Mammary epithelial cell (primary cell): ENCODE measurements around the gene MYO18A.

Source experiments
- EZH2 ChIP-seq: IDR thresholded peaks from 2 replicates; pipeline ENCODE4 v1.6.1; 2012; ENCODE audit warnings: low read length, inconsistent platforms, borderline replicate concordance
- TF ChIP-seq, protein P1 (sequence below), 2 donors: IDR thresholded peaks in 1 of 2; conservative IDR thresholded peaks in 1 of 2; 2 replicates each; pipeline ENCODE4 v1.5.1; 2011 to 2012; ENCODE audit warnings: inconsistent platforms in 2 of 2, low read length in 2 of 2, mild to moderate bottlenecking in 2 of 2, control low read depth in 1 of 2, low read depth in 1 of 2; ENCODE audit not compliant: insufficient read depth in 1 of 2; ENCODE audit errors: extremely low read depth in 1 of 2

DNA sequence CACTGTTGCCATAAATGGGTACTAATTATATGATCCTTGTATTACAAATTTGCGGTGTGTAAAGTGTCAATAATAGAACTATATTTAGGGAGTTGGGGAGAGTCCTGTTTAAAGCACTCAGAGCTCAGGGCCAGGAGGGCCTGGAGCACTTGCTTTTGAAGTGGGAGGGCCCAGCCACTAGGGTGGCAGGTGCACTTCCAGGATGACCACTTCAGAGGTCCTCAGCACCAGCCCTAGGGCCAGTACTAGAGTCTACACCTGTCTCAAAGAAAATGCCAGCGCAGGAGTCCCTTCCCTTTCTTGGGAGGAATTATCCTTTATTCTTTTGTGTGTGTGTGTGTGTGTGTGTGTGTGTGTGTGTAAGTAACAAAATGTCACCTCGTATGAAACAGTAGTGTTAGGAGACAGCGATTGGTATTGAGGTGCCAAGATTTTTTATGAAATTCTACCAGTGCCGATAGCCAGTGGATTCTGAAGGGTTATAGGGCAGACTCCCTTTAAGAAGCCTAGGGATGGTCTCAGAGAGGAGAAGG lies 31.9 kb downstream of the MYO18A start:
- TF ChIP-seq, protein P1, sequence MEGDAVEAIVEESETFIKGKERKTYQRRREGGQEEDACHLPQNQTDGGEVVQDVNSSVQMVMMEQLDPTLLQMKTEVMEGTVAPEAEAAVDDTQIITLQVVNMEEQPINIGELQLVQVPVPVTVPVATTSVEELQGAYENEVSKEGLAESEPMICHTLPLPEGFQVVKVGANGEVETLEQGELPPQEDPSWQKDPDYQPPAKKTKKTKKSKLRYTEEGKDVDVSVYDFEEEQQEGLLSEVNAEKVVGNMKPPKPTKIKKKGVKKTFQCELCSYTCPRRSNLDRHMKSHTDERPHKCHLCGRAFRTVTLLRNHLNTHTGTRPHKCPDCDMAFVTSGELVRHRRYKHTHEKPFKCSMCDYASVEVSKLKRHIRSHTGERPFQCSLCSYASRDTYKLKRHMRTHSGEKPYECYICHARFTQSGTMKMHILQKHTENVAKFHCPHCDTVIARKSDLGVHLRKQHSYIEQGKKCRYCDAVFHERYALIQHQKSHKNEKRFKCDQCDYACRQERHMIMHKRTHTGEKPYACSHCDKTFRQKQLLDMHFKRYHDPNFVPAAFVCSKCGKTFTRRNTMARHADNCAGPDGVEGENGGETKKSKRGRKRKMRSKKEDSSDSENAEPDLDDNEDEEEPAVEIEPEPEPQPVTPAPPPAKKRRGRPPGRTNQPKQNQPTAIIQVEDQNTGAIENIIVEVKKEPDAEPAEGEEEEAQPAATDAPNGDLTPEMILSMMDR (conservative IDR thresholded peaks at IDR 0.05 in 1 of 2, IDR thresholded peaks at IDR 0.05 in 1 of 2; ENCODE audit: extremely low read depth in 1 of 2, insufficient read depth in 1 of 2, low read depth in 1 of 2, low read length in 2 of 2): no peak
- no peak for TF ChIP-seq EZH2
